Type B pancreatic cell (in vitro differentiated cells): ENCODE measurements around the gene MACC1. TPM values are rescaled to one million over a fixed set of nuclear protein-coding genes. Genes with fewer than 3 reads are reported as not detected.
"Not testable (repeated sequence)": the region's sequence is repeated elsewhere in the genome, so short reads cannot be mapped to it uniquely, and the experiment has no call there.

ENCODE experiments used
- DNase-seq: peaks from one replicate; pipeline ENCODE4 v3.0.0; 2021; ENCODE audit warnings: mixed read lengths; ENCODE audit not compliant: unreplicated experiment; ENCODE audit errors: extremely low spot score
- H3K27ac Mint-ChIP-seq: 2 replicates; pipeline ENCODE4 v1.8.0; 2021; ENCODE audit warnings: mild to moderate bottlenecking, mixed read lengths
- H3K27me3 Mint-ChIP-seq: 2 replicates; pipeline ENCODE4 v1.8.0; 2021; ENCODE audit warnings: mixed read lengths
- H3K36me3 Mint-ChIP-seq: 2 replicates; pipeline ENCODE4 v1.8.0; 2021; ENCODE audit warnings: mixed read lengths
- H3K4me1 Mint-ChIP-seq: one replicate; pipeline ENCODE4 v1.8.0; 2021; ENCODE audit warnings: mixed read lengths; ENCODE audit not compliant: unreplicated experiment
- H3K4me3 Mint-ChIP-seq: 2 replicates; pipeline ENCODE4 v1.8.0; 2021; ENCODE audit warnings: mild to moderate bottlenecking, mixed read lengths
- H3K9me3 Mint-ChIP-seq: 2 replicates; pipeline ENCODE4 v1.8.0; 2021; ENCODE audit warnings: mixed read lengths
- CTCF ChIP-seq: fragments of 200-600 bp; sonication (generic); conservative IDR thresholded peaks from 2 replicates; pipeline ENCODE4 v1.5.0; 2021; ENCODE audit warnings: antibody characterized with exemption, mild to moderate bottlenecking
- total RNA-seq: library from RNA; stranded (reverse); gene quantifications from 2 replicates; pipeline ENCODE4 v1.2.1, GENCODE V29; 2021; ENCODE audit warnings: low replicate concordance

Gene MACC1
- total RNA-seq, 1 donor from 2014 or later: 14.8 TPM

GRCh38 chr7:20122653-20123316 is 94.4 kb downstream of the MACC1 start:
- not testable (repeated sequence) for H3K9me3 Mint-ChIP-seq, H3K4me1 Mint-ChIP-seq, DNase-seq, H3K36me3 Mint-ChIP-seq, H3K4me3 Mint-ChIP-seq, H3K27ac Mint-ChIP-seq
- peaks cover 23% of the 10 kb centered on the region for H3K27me3 Mint-ChIP-seq

GRCh38 chr7:20122073-20122472 is 95.1 kb downstream of the MACC1 start:
- TF ChIP-seq CTCF: no peak
- Mint-ChIP-seq H3K27me3 (peaks cover 23% of the 10 kb centered on the region), H3K9me3 (no peaks in the 10 kb centered on the region), H3K4me1 (no peaks in the 10 kb centered on the region), H3K4me3 (no peak overlapping the region), H3K36me3 (no peaks in the 10 kb centered on the region), H3K27ac (no peak overlapping the region)
- no peak for DNase-seq

DNA sequence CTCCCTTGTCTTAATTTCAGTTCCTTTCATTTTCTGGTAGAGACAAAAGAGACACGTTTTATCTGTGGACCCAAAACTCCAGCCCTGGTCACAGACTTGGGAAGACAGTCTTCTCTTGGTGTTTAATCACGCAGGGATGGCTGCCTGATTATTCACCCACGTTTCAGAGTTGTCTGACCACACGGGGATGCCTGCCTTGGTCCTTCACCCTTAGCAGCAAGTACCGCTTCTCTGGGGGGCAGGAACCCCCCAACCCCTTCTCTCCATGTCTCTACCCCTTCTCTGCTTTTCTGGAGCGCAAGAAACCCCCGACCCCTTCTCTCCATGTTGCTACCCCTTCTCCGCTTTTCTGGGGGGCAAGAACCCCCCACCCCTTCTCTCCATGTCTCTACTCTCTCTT is 95.8 kb downstream of the MACC1 start:
- H3K27me3 Mint-ChIP-seq: peaks cover 20% of the 10 kb centered on the region
- H3K27ac Mint-ChIP-seq: no peak overlapping the region
- no peaks in the 10 kb centered on the region for H3K4me1 Mint-ChIP-seq
- no peaks in the 10 kb centered on the region for H3K36me3 Mint-ChIP-seq
- no peak for TF ChIP-seq CTCF
- H3K4me3 Mint-ChIP-seq: no peak overlapping the region
- no peaks in the 10 kb centered on the region for H3K9me3 Mint-ChIP-seq
- DNase-seq: no peak

DNA sequence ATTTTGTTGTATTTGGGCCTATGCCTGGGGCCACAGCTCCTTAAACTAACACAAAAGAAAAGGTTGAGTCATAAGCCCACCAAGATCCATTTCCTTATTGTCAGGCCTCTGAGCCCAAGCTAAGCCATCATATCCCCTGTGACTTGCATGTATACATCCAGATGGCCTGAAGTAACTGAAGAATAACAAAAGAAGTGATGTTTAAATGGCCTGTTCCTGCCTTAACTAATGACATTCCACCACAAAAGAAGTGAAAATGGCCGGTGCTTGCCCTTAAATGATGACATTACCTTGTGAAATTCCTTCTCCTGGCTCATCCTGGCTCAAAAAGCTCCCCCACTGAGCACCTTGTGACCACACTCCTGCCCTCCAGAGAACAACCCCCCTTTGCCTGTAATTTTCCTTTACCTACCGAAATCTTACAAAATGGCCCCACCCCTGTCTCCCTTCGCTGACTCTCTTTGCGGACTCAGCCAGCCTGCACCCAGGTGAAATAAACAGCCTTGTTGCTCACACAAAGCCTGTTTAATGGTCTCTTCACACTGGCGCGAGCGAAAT is 96.5 kb downstream of the MACC1 start:
- not testable (repeated sequence) for H3K27ac Mint-ChIP-seq, H3K9me3 Mint-ChIP-seq, H3K4me1 Mint-ChIP-seq, H3K4me3 Mint-ChIP-seq, H3K36me3 Mint-ChIP-seq, DNase-seq
- peaks cover 18% of the 10 kb centered on the region for H3K27me3 Mint-ChIP-seq

- DNase-seq: no peak
- H3K27me3 Mint-ChIP-seq: peaks cover 10% of the 10 kb centered on the region
- H3K4me1 Mint-ChIP-seq: no peaks in the 10 kb centered on the region
- H3K36me3 Mint-ChIP-seq: no peaks in the 10 kb centered on the region
- H3K4me3 Mint-ChIP-seq: no peak overlapping the region
- H3K9me3 Mint-ChIP-seq: no peaks in the 10 kb centered on the region
- TF ChIP-seq CTCF: no peak
- H3K27ac Mint-ChIP-seq: no peak overlapping the region
These were observed 100.3 kb downstream of the MACC1 start for GRCh38 chr7:20116869-20117268.

GRCh38 chr7:20114468-20114867 is 102.7 kb downstream of the MACC1 start:
- no peak overlapping the region for H3K27ac Mint-ChIP-seq
- no peak for DNase-seq
- no peak overlapping the region for H3K4me3 Mint-ChIP-seq
- H3K36me3 Mint-ChIP-seq: no peaks in the 10 kb centered on the region
- H3K9me3 Mint-ChIP-seq: no peaks in the 10 kb centered on the region
- TF ChIP-seq CTCF: no peak
- no peaks in the 10 kb centered on the region for H3K27me3 Mint-ChIP-seq
- H3K4me1 Mint-ChIP-seq: no peaks in the 10 kb centered on the region
